Keratinocyte (primary cell): ENCODE data around the gene OBSCN. TPM values are rescaled to one million over a fixed set of nuclear protein-coding genes. Genes with fewer than 3 reads are reported as not detected.

Source experiments
- DNase-seq: peaks from one replicate; pipeline ENCODE4 v3.0.0-alpha.2; 2011; ENCODE audit warnings: low read depth, missing footprints, low spot score
- FAIRE-seq: peaks from 2 replicates; lab custom pipeline; 2011; peaks lifted over from hg19 to GRCh38; lab: Jason Lieb, UNC
- H2AFZ ChIP-seq: 2 replicates; pipeline ENCODE4 v1.6.0; 2012; ENCODE audit warnings: low read length, control low read depth, inconsistent platforms; ENCODE audit not compliant: control insufficient read depth
- H3K27ac ChIP-seq: 2 replicates; pipeline ENCODE4 v1.5.1; 2011; ENCODE audit warnings: low read length; ENCODE audit not compliant: control insufficient read depth, insufficient read depth
- H3K27me3 ChIP-seq: 3 replicates; pipeline ENCODE4 v1.6.0; 2011; ENCODE audit warnings: low read length; ENCODE audit not compliant: control insufficient read depth, insufficient read depth; ENCODE audit errors: extremely low read depth
- H3K36me3 ChIP-seq, 2 experiments: 2 replicates in 1 of 2; 3 replicates in 1 of 2; pipeline ENCODE4 v1.5.1; 2011; ENCODE audit warnings: low read length in 2 of 2, mild to moderate bottlenecking in 1 of 2; ENCODE audit not compliant: control insufficient read depth in 2 of 2, insufficient read depth in 2 of 2; ENCODE audit errors: extremely low read depth in 1 of 2
- H3K4me1 ChIP-seq: 3 replicates; pipeline ENCODE4 v1.5.1; 2011; ENCODE audit warnings: low read length; ENCODE audit not compliant: control insufficient read depth, insufficient read depth; ENCODE audit errors: extremely low read depth
- H3K4me2 ChIP-seq: 3 replicates; pipeline ENCODE4 v1.6.0; 2011; ENCODE audit warnings: low read depth, low read length; ENCODE audit not compliant: control insufficient read depth, insufficient read depth; ENCODE audit errors: extremely low read depth
- H3K4me3 ChIP-seq, 3 experiments: fragments of 200-600 bp in 1 of 3; sonication (generic) in 1 of 3; 2 replicates in 2 of 3; 3 replicates in 1 of 3; pipeline ENCODE4 v1.5.1; 2011 to 2016; ENCODE audit warnings: low read length in 3 of 3, mild to moderate bottlenecking in 3 of 3, control low read depth in 2 of 3, inconsistent platforms in 1 of 3, low read depth in 1 of 3, mixed read lengths in 1 of 3, mixed run types in 1 of 3, moderate library complexity in 1 of 3; ENCODE audit not compliant: control insufficient read depth in 2 of 3, insufficient read depth in 2 of 3; ENCODE audit errors: extremely low read depth in 1 of 3
- H3K79me2 ChIP-seq: 2 replicates; pipeline ENCODE4 v1.6.0; 2012; ENCODE audit warnings: low read length; ENCODE audit not compliant: control insufficient read depth, insufficient read depth
- H3K9ac ChIP-seq: 3 replicates; pipeline ENCODE4 v1.6.0; 2011; ENCODE audit warnings: low read length; ENCODE audit not compliant: control insufficient read depth, insufficient read depth; ENCODE audit errors: extremely low read depth
- H3K9me1 ChIP-seq: 3 replicates; pipeline ENCODE4 v1.6.0; 2011; ENCODE audit warnings: low read length; ENCODE audit not compliant: control insufficient read depth, insufficient read depth; ENCODE audit errors: extremely low read depth
- H3K9me3 ChIP-seq: 2 replicates; pipeline ENCODE4 v1.5.1; 2012; ENCODE audit warnings: low read depth, low read length; ENCODE audit not compliant: control insufficient read depth
- H4K20me1 ChIP-seq: 3 replicates; pipeline ENCODE4 v1.6.0; 2011; ENCODE audit warnings: low read length; ENCODE audit not compliant: control insufficient read depth, insufficient read depth; ENCODE audit errors: extremely low read depth
- CTCF ChIP-seq, 3 experiments: IDR thresholded peaks in 1 of 3; conservative IDR thresholded peaks in 1 of 3; optimal IDR thresholded peaks in 1 of 3; 2 replicates in 2 of 3; 3 replicates in 1 of 3; pipeline versions ENCODE3 to v1.5.1; 2011; ENCODE audit warnings: low read length in 3 of 3, mild to moderate bottlenecking in 3 of 3, moderate library complexity in 2 of 3, control low read depth in 1 of 3, inconsistent platforms in 1 of 3; ENCODE audit not compliant: insufficient read depth in 2 of 3; ENCODE audit errors: extremely low read depth in 1 of 3
- EZH2 ChIP-seq: IDR thresholded peaks from one replicate; pipeline ENCODE4 v1.6.1; 2012; ENCODE audit warnings: inconsistent platforms, mild to moderate bottlenecking, low read length, moderate library complexity
- dilution Hi-C: fragments of 300-500 bp; cut with MboI; formaldehyde crosslinking; loops from one replicate; pipeline ENCODE4 v1.7.0; 2020; ENCODE audit warnings: low sequenced_read_pairs; ENCODE audit not compliant: extremely low pct_ligation_motif_present
- polyA plus RNA-seq, 5 experiments: library from polyadenylated mRNA; depleted of rRNA in 3 of 5; stranded (reverse) in 3 of 5; stranded (forward) in 1 of 5; unstranded in 1 of 5; fragments of >200 nt; gene quantifications; 1 replicate in 1 of 5; 2 replicates in 3 of 5; 3 replicates in 1 of 5; pipeline versions ENCODE4 v1.2.1 to v1.2.3, GENCODE V29; 2011 to 2012; ENCODE audit warnings: missing spikeins in 2 of 5, low read depth in 1 of 5, low replicate concordance in 1 of 5

OBSCN gene
- polyA plus RNA-seq, 1 donor (not counting 4 experiments of a cell fraction or from before 2014, with no cell fraction given): 1.8 TPM

GRCh38 chr1:228217551-228218344 is 9.9 kb downstream of the OBSCN start:
- FAIRE-seq (no peak), DNase-seq (no peak)
- Histone ChIP-seq H3K4me2 (no peak overlapping the region), H3K9me3 (no peaks in the 10 kb centered on the region), H2AFZ (no peak overlapping the region), H4K20me1 (no peaks in the 10 kb centered on the region), H3K9me1 (no peaks in the 10 kb centered on the region), H3K27me3 (no peaks in the 10 kb centered on the region), H3K4me3 (no peak overlapping the region), H3K36me3 (no peaks in the 10 kb centered on the region), H3K27ac (no peak overlapping the region), H3K79me2 (no peaks in the 10 kb centered on the region), H3K9ac (no peak overlapping the region), H3K4me1 (no peaks in the 10 kb centered on the region)
- no peak for TF ChIP-seq EZH2
- dilution Hi-C loops: no loop called here

GRCh38 chr1:228218513-228219244 is 10.8 kb downstream of the OBSCN start:
- H3K27me3 ChIP-seq: no peaks in the 10 kb centered on the region
- no peaks in the 10 kb centered on the region for H4K20me1 ChIP-seq
- dilution Hi-C loops: no loop called here
- H3K9me1 ChIP-seq: no peaks in the 10 kb centered on the region
- H3K36me3 ChIP-seq: no peaks in the 10 kb centered on the region
- H3K79me2 ChIP-seq: no peaks in the 10 kb centered on the region
- no peak overlapping the region for H2AFZ ChIP-seq
- H3K4me1 ChIP-seq: no peaks in the 10 kb centered on the region
- no peak for TF ChIP-seq CTCF (optimal IDR thresholded peaks at IDR 0.05 in 1 of 3, IDR thresholded peaks at IDR 0.05 in 1 of 3, conservative IDR thresholded peaks at IDR 0.05 in 1 of 3; ENCODE audit: extremely low read depth in 1 of 3, insufficient read depth in 2 of 3, low read length in 3 of 3)
- no peak for TF ChIP-seq EZH2
- no peak overlapping the region for H3K4me3 ChIP-seq
- DNase-seq: no peak
- H3K9ac ChIP-seq: no peak overlapping the region
- H3K9me3 ChIP-seq: no peaks in the 10 kb centered on the region
- FAIRE-seq: no peak
- H3K27ac ChIP-seq: no peak overlapping the region
- H3K4me2 ChIP-seq: no peak overlapping the region
